ENCODE results near the gene TBPL1.

- TF ChIP-seq GATA3 (IDR thresholded peaks at IDR 0.05; ENCODE audit: low read depth, low read length), result no peak
- no peak for TF ChIP-seq GATA2 (IDR thresholded peaks at IDR 0.05; ENCODE audit: low read depth, low read length)
These were observed 5.8 kb downstream of the TBPL1 start for GRCh38 chr6:133958791-133959190.

Measured in SH-SY5Y (cell line).